Activated effector memory CD4-positive, alpha-beta T cell treated with Interleukin-2 at 50 U/mL for 16 hours (primary cell): ENCODE data around the gene PPP1R9A.

Experiments used
- DNase-seq: peaks from one replicate; pipeline ENCODE4 v3.0.0-alpha.2; 2020

Gene PPP1R9A

DNA sequence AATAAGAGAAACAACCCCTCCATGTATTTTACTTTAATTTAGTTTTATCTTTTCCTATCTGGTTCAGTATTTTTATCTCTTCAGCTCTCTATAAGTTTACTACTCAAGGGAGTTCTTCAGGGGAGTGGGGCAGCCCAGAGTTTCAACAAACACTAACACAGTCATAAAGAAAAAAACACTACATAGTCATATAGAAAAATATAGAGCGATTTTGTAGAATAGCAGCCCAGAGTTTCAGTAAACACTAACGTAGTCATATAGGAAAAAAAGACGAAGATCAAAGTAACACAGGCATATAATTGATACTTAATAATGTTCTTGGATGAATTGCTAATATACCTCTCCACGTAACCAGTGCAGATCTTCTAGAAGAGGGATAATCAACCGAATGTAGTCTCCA, 362.2 kb downstream of the PPP1R9A start:
- no peak for DNase-seq

GRCh38 chr7:95276114-95276513, 368.7 kb downstream of the PPP1R9A start:
- DNase-seq: no peak

DNA sequence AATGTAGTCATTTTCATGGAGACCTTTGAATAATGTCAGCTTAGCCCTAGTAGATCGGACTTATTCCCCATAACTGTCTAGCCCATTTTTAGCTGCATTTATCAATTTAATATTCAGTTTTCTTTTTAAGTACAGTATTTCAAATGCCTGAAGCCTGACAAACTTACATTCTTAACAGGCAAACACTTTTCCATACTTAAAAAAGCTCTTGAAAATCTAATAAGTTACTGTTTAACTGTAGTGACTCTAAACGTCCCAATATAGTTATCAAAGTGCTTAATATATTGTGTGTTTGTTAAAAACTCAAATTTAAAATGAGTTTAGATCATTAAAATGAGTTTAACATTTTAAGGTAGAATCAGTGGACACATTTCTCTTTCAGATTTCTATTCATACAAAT, 372.0 kb downstream of the PPP1R9A start:
- DNase-seq: no peak

DNA sequence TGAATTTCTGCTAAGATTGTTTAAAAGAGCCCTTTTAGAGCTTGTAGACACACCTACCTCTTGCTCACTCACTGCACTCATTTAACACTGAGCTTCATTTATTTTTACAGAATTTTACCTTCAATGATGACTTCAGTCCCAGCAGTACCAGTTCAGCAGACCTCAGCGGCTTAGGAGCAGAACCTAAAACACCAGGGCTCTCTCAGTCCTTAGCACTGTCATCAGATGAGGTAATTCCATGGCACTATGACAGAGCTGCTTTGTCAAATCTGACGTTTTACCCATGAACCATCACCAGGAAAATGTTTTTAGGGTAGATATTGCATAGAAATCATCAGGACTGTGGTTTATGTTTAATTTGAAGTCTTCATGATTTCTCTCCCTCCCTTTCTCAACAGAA, 378.7 kb downstream of the PPP1R9A start:
- no peak for DNase-seq

DNA sequence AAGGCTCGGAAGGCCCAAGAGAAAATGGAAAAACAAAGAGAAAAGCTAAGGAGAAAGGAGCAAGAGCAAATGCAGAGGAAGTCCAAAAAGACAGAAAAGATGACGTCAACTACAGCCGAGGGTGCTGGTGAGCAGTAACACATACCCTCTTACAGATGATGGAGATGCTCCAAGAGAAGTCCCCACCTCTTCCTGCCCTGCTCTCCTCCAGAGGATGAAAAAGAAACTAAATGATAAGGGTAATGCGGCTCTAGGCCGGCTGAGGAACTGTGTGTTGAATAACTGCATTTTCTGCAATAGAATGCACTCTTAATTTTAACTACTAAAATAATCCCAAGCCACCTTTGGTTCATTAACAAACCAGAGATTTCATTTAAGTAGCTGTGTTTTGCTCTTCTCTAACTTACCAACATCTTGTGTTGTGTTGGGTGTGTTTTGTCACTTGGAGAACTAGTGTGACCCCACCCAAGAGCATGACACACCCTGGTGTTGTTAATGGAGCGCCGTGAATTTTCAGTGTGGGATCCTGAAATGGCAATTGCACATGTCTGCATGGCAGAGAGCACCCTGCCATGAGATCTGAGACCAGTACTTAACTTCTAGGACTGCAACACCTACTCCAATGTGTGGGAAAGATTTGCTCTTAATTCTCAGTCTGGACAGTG, 382.9 kb downstream of the PPP1R9A start:
- DNase-seq: no peak

GRCh38 chr7:95295397-95295796, 388.0 kb downstream of the PPP1R9A start:
- no peak for DNase-seq

DNA sequence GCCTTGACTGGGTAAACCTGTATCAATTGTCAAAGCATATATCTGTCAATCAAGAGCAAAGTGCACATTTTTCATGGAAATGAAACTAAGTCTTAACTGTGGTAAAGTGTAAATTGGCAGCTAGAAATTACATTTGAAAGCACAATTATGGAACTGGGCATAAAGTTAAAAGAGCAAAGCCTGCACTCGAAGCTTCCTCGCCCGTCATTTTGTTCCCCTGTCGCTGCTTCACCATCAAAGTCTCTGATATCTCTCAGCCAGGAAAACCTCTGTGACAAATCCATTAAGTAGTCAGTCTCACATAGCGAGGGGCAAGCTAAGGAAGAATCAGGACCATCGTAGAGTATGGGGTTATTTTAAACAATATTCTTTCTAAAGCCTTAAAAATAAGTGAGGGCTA, 389.1 kb downstream of the PPP1R9A start:
- DNase-seq: no peak

DNA sequence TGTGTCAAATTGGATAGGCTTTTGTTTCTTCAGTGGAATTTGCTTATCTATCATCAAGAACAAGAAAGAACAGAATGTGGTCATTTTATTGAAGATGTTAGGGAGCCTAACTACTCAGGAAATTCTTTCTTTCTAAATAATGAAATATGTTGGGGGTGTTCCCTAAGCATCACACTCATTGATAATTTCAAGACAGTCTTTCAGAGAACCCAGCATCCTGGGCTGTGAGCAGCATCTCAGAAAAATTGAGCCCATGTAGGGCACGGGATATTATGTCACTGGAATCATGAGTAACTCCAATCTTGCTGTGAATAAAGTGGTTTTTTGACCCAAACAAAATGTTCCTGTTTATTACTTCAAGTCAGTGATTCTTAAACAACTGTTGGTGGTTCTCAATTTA, 389.6 kb downstream of the PPP1R9A start:
- no peak for DNase-seq

DNA sequence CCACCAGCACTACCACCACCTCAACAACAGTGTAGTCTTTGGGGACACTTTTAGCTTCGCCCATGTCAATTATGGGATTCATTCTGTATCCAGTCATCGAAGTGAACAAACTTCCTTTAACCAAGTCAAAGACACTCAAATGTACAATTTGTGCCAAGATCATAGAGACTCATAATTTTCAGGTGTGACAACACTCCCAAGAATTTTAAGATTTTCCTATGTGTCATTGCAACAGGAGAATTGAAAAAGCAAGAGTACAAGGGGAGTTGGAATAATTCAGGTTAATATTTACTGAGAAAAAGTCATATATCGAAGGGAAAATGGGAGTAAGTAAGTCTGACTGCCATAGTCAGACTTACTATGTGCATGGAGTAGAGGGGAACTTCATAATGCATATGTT, 390.7 kb downstream of the PPP1R9A start:
- no peak for DNase-seq

DNA sequence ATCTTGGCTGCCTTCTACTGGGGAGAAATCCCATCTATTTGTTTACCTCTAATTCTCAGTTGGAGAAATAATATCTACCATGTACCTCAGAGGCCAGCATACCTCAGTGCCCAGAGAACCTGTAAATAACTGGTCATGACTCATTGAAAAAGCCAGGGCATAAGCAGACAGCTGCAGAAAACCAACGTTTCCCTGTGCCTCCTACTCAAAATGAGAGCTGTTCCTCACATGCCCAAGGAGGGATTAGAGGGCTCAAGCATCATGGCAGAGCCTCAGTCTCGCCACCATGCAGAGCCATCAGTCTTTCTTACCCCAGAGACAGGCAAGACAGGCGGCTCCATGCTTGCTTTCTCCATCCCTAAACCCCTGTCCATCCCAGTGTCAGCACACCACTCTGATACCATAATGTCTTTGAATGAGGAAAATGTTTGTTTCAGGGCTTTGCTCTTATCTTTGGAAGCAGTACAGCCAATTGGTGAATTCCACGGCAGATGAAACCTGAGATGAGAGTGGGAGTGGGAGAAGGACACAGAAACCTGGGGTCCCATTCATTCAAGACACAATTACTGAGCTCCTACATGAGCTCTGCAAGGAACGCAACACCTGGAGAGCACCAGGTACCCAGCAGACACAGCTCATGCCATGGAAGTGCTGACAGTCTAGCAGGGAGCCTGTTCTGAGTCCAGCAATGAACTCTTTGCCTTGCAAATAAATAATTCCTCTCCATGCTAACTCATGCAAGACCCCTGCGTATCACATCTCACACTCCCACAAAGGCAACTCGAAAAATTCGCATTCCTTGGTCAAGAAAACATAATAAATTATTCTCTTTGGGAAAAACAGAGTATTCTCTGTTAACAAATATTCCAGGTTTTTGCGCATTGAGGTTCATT, 395.9 kb downstream of the PPP1R9A start:
- DNase-seq: no peak

- DNase-seq: no peak
These were observed 397.6 kb downstream of the PPP1R9A start for GRCh38 chr7:95304990-95305389.

- no peak for DNase-seq
These were observed 402.6 kb downstream of the PPP1R9A start for GRCh38 chr7:95309951-95310350.

DNA sequence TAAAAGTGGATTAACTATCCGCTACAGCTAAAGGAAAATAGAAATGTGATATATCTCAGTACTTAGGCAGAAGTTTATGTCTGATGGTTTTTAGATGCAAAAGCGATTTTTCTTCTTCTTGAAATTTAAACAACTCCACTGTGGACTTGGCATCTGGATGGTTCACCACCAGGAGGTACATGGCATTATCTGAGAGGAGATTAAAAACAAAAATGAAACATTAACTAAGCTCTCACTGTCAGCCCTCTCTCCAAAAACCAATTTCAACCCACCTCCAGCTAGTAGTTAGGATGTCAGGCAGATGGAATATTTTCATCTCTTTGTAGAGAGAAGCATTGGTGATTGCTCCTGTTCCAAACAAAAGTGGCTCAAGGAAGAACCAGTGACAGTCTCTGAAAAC, 404.0 kb downstream of the PPP1R9A start:
- DNase-seq: no peak

DNA sequence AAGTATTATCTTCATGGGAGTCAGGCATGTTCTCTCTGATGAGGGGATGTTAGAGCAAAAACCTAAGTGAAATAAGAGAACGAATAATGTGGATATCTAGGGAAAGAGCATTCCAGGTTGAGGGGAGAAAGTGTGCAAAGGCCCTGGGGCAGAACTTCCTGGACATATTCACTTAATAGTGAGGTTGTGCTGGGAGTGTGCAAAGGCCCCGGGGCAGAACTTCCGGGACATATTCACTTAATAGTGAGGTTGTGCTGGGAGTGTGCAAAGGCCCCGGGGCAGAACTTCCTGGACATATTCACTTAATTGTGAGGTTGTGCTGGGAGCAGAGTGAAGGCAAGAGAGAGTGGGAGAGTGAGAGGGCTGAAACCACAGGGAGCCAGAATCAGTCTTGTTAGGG, 405.2 kb downstream of the PPP1R9A start:
- no peak for DNase-seq

DNA sequence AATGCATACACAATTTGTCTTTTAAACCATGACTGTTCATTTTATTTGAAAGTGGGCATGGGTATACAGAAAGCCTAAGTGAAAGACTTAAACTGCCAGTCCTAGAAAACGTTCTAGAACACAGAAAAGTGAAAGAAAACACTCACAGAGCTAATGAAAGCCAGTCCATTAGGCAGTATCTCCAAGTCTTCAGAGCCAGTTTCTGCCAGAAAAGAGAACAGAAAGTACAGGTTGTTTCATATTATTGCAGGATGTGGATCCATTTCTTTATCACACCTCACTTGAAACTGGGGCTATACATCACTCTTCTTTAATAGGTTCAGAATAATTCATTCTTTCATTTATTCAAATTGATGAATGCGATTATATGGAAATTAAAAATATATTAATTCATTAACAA, 409.2 kb downstream of the PPP1R9A start:
- DNase-seq: no peak

- no peak for DNase-seq
These were observed 410.2 kb downstream of the PPP1R9A start for GRCh38 chr7:95317546-95317945.

- DNase-seq: no peak
These were observed 410.6 kb downstream of the PPP1R9A start for GRCh38 chr7:95317966-95318365.

GRCh38 chr7:95318501-95319100, 411.2 kb downstream of the PPP1R9A start:
- no peak for DNase-seq

DNA sequence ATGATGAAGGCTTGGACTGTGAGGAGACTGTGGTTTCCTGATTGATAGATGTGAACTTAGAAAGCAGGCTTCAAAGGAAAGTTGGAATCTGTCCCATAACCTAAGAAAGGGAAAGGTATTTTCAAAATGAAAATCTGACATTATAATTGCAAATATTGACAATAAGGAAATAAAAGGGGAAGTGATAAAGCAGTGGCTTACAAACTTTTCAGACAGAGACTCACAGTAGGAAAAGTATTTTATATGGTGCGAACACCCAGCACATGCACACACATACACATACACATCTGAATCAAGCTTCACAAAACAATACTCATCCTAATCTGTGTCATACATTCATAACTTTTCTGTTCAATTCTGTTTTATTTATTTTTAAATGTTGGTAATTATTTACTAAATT, 412.2 kb downstream of the PPP1R9A start:
- no peak for DNase-seq

GRCh38 chr7:95320651-95321050, 413.3 kb downstream of the PPP1R9A start:
- DNase-seq: no peak

GRCh38 chr7:95321720-95322119, 414.3 kb downstream of the PPP1R9A start:
- no peak for DNase-seq

- DNase-seq: no peak
These were observed 415.0 kb downstream of the PPP1R9A start for GRCh38 chr7:95322396-95322795.

DNA sequence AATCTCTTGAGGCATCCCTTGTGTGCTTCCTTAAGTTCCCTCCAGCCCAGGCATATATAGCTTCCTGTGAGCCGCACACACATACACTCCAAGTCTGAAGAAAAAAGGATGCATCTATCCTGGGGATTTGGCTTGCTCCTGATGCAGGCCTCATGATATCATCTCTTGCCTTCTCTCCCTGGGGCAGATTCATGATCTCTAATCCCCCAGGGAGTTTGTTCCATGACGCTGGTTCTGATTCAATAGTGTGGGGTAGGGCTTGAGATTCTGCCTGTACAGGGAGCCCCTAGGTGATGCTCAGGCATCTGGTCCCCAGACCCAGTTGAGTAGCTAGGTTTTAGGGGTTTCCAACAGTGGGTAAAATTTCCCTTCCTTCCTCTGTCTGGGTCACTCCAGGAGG, 415.5 kb downstream of the PPP1R9A start:
- DNase-seq: no peak
